HG03571 (cell line): ENCODE data around the gene TUBA4A.
A peak's percentile ranks its signal among the peaks of the same experiment; 100 is the strongest.
"Not testable (repeated sequence)": the region's sequence is repeated elsewhere in the genome, so short reads cannot be mapped to it uniquely, and the experiment has no call there.

Experiments used
- ATAC-seq: cut with Tn5 transposase; IDR thresholded peaks from one replicate; pipeline ENCODE4 v1.9.1; 2021; ENCODE audit not compliant: unreplicated experiment

The TUBA4A gene

DNA sequence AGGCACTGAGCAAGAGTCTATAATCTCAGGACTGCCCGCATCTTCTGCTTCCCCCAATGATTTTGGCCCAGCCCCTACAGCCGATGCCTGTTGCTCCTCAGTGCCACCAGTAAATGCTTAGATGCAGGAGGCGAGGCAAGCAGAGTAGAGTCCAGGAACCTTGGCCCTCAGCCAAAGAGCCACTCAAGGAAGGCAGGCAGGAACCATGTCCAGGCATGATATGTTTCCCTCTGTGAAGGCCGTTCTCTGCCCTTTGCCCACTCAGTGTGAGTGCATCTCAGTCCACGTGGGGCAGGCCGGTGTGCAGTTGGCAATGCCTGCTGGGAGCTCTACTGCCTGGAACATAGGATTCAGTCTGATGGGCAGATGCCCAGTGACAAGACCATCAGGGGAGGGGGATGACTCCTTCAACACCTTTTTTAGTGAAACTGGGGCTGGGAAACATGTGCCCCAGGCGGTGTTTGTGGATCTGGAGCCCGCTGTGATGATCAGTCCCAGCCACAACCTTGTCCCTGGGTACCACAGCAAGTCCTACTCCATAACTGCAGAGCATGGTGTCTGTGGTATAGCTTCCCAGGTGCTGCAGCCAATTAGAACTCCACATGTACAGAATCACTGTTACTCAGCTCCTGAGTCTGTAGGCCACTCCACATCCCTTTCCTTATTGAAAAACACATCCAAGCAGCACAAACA lies 15.8 kb upstream of the TUBA4A start:
- no peak for ATAC-seq

DNA sequence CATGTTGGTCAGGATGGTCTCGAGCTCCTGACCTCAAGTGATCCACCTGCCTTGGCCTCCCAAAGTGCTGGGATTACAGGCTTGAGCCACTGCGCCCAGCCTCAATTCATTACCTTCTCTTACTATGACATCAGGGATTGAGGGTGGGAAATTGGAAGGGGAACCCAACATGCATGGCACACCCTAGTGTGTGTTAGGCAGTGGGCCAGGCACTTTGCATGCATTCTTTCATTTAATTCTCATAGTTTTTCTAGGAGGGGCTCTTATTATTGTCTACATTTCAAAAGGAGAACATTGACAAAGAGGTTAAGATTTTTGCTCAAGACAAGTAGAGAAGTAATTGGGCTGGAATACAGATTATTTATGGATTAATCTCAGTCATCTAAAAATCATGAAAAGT lies 14.6 kb upstream of the TUBA4A start:
- ATAC-seq: no peak

DNA sequence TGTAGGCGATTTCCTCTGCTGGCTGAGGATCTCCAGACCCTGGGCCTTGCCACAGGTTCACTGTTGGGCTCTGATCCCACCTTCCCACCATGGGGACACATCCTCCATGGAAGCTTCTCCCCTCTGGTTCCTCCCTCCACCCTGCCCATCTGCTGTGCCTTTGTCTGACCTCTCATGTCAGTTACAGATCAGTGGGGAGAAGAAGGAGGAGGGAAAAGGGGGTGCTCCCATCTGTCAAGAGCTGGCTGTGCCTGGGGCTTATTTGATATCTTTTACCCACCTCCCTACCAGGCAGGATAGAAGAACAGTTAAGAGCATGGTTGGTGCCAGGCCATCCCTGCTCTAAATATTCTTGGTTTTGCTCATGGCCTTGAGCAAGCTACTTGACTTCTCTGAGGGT lies 13.2 kb upstream of the TUBA4A start:
- ATAC-seq: no peak

- ATAC-seq: no peak
Observed at GRCh38 chr2:219266232-219266631, 12.5 kb upstream of the TUBA4A start.

- no peak for ATAC-seq
Observed at GRCh38 chr2:219261024-219261855, 7.5 kb upstream of the TUBA4A start.

DNA sequence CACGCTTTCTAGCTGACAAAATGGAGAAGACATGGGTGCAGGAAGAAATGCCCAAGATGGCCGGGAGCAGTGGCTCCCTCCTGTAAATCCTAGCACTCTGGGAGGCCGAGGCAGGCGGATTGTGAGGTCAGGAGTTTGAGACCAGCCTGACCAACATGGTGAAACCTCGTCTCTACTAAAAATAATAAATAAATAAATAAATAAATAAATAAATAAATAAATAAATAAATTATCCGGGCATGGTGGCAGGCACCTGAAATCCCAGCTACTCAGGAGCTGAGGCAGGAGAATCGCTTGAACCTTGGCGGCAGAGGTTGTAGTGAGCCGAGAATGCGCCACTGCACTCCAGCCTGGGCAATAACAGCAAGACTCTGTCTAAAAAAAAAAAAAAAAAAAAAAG lies 5.2 kb upstream of the TUBA4A start:
- not testable (repeated sequence) for ATAC-seq

DNA sequence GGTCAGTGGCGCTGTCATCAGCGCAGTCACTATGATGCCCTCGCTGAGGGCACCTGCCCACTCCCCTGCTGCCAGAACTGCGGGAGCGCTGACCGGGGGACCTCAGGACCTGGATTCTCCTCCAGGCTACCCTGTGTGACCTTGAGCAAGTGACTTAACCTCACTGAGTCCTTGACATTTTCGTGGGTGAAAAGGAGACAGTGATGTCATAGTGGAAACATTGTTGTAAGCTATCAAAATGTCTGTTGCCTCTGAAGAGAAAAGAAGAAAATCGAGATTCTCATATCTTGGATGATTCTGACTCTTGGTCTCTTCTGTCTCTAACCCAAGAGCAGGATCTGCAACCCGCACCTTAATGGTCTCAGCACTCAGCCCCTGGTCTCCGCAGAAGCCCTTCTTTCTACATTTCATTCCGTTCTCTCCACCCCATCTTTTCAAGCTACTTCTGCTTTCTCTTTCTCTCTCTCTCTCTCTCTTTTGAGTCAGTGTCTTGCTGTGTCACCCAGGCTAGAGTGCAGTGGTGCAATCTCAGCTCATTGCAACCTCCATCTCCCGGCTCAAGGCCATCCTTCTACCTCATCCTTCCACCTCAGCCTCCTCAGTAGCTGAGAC lies 978 bp upstream of the TUBA4A start:
- ATAC-seq: peak; percentile 15

- peak; percentile 5 for ATAC-seq
Observed at GRCh38 chr2:219252900-219253752, 592 bp downstream of the TUBA4A start, which contains the start of gene TUBA4B. Gene TUBA4B (plus strand): TSS chr2:219253243. CDS start chr2:219253408, 165 bp downstream.

GRCh38 chr2:219252570-219252899 lies 1.2 kb downstream of the TUBA4A start:
- ATAC-seq: no peak

DNA sequence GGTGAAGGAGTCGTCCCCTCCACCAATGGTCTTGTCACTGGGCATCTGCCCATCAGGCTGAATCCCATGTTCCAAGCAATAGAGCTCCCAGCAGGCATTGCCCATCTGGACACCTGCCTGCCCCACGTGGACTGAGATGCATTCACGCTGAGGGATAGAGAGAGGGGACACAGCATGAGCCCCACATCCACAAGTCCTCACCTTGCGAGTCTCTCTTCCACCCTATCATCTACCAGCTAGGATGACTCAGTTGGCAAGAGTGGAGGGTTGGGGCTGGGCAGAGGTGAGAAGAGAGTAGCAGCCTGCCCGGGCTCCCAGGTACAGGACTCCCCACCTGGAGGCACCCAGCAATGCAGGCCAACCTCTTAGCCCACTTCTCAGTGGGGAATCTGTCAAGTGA lies 1.6 kb downstream of the TUBA4A start:
- no peak for ATAC-seq

DNA sequence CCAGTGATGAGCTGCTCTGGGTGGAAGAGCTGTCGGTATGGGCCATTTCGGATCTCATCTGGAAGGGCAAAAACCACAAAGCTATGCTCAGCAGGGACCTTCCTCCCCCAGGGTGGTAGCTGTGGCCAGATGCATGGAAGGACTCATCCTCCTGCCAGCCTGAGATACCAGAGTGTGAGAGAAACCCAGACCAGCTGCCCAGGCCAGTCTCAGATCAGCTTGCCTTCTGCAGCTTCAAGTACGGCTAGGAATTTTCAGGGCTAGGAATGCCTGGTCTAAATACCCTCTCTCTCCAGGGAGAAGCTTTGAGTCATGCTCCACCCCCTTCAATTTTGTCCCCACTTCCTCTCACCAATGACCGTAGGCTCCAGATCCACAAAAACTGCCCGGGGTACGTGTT lies 2.1 kb downstream of the TUBA4A start:
- ATAC-seq: no peak

DNA sequence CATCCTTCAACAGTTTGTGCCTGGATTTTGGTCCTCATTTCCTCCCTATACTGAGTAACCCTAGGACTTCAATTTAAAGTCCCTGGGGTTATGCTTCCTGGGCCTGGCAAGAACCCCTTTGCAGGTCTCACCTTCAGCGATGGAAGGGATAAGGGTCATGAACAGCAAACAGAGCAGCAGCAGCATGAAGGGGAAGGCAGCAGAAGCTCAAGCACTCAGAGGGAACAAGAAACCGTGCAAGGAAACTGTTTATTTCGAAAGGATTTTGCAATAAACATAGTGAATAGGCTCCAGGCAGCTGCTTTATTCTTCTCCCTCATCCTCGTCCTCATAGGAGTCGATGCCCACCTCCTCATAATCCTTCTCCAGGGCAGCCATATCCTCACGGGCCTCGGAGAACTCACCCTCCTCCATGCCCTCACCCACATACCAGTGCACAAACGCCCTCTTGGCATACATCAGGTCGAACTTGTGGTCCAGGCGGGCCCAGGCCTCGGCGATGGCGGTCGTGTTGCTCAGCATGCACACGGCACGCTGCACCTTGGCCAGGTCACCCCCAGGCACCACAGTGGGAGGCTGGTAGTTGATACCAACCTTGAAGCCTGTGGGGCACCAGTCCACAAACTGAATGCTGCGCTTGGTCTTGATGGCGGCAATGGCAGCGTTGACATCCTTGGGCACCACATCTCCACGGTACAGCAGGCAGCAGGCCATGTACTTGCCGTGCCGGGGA lies 3.5 kb downstream of the TUBA4A start:
- ATAC-seq: no peak

DNA sequence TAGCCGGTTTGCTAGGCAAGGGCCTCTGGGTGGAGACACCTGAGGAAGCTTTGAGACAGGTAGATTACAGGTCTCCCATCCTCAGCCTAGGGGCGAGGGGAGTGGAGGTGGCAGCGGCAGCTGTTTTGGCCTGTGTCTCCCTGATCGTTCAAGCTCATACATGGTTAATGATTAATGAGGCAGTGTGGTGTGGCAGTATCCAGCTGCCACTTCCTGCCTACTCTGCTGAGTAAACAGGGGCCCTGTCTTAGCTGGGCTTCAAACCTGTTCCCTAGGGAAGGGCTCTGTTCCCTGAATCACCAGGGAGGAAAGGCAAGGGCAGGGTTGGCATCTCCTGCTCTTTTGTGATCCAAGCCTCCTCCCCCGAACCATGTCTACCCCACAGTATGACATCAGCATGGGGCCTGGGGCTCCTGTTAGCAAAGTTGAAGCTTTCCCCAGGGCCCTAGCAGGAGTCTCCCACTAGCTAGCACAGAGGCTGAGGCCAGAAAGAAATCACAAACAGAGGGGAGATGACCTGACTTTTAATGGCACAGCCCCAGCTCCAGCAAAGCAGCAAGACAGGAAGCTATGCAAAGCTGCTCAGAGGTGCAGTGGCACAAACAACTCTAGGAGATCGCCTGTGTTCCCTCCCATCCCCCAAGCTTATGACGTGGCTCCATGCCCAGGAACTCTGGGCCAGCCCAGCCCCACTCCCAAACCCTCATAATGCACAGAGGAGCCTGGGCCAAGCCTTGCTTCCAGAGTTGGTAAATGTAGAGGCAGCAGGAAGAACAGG lies 4.3 kb downstream of the TUBA4A start:
- peak; percentile 45 for ATAC-seq

DNA sequence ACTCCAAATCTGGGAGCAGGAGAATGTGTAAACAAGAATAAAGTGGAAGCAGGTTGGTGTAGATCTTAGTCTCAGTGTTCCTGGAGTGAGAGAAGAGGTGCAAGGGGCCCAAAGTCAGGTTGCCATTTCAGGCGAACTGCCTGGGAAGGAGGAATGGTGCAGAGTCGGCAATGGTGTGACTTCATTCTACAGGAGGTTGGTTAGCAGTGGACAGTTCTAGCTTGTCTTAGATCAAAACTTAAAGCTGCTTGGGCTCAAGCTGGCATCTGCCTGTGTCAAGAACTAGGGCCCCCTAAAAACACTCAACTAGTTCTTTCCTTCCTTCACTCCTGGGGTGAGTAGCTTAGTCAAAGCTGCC lies 4.9 kb downstream of the TUBA4A start:
- ATAC-seq: no peak

- no peak for ATAC-seq
Observed at GRCh38 chr2:219247678-219248642, 5.8 kb downstream of the TUBA4A start.

DNA sequence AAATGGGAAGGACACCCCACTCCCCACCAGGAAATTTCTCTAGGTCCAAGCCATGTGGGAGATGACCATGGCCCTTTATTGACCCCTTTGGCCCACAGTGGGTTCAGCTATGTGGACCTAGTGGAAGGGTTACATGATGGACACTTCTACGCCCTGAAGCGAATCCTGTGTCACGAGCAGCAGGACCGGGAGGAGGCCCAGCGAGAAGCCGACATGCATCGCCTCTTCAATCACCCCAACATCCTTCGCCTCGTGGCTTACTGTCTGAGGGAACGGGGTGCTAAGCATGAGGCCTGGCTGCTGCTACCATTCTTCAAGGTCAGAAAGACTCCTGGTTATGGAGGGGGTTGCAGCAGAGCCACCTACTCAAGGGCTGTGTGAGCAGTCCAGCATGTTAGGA lies 7.2 kb downstream of the TUBA4A start:
- ATAC-seq: no peak

DNA sequence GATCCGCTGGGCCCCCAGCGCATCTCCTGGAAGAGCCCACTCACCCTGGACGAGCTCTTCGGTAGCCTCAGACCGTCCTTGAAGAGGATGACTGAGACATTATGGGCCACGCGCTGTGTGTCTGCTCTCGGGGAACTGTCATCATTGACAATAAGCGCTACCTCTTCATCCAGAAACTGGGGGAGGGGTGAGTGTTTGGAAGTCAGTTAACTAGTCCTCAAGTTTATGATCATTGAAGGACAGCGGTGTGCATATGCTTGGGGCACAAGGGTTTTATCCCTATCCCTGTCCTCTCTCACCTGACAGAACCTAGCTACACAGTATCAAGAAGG lies 7.9 kb downstream of the TUBA4A start:
- ATAC-seq: no peak

- ATAC-seq: peak; percentile 58
Observed at GRCh38 chr2:219245148-219245898, 8.4 kb downstream of the TUBA4A start, which contains the start of the genes GLB1L and STK16. Gene GLB1L (minus strand): TSS chr2:219245444. CDS start chr2:219243573, 1,871 bp downstream. Gene STK16 (plus strand): TSS chr2:219245479. CDS start chr2:219246000, 521 bp downstream.
